Colonic mucosa (tissue), 4 donors: ENCODE data around the gene BHLHE41. TPM values are rescaled to one million over a fixed set of nuclear protein-coding genes. Genes with fewer than 3 reads are reported as not detected.

ENCODE experiments used
- DNase-seq: peaks from one replicate; pipeline ENCODE4 v3.0.0-alpha.2; 2020
- H3K27ac ChIP-seq: fragments of 200-600 bp; one replicate; pipeline ENCODE4 v1.8.0; 2021
- H3K27me3 ChIP-seq: fragments of 200-600 bp; one replicate; pipeline ENCODE4 v1.8.0; 2021
- H3K36me3 ChIP-seq: fragments of 200-600 bp; one replicate; pipeline ENCODE4 v1.8.0; 2021
- H3K4me1 ChIP-seq: fragments of 200-600 bp; one replicate; pipeline ENCODE4 v1.8.0; 2021; ENCODE audit warnings: mild to moderate bottlenecking
- H3K4me3 ChIP-seq: fragments of 200-600 bp; one replicate; pipeline ENCODE4 v1.8.0; 2021
- H3K9ac ChIP-seq, 2 donors: one replicate each; pipeline ENCODE4 v1.7.0; 2013; ENCODE audit warnings: control low read depth in 2 of 2, low read depth in 2 of 2, low read length in 2 of 2
- H3K9me3 ChIP-seq: fragments of 200-600 bp; one replicate; pipeline ENCODE4 v1.8.0; 2021
- CTCF ChIP-seq: fragments of 200-600 bp; IDR thresholded peaks from one replicate; pipeline ENCODE4 v1.8.0; 2022; ENCODE audit warnings: antibody characterized with exemption, mild to moderate bottlenecking
- intact Hi-C: fragments of 100-400 bp; cut with DNase I; formaldehyde crosslinking; loops from one replicate; pipeline ENCODE4 v1.14.1; 2022
- total RNA-seq, 2 donors: library from RNA; stranded (reverse); fragmentation: NEBNext Ultra II Directional in 1 of 2; extraction: Animal tissue kit (Norgen Biotek cat#: 25700) in 1 of 2; gene quantifications; one replicate each; pipeline ENCODE4 v1.2.1, GENCODE V29; 2021
- donor health status: healthy.
- donor health status: DM: no; HTN: no; CAD: no.
- donor health status: DM: no; HTN: no; CAD: no.

Gene BHLHE41
- total RNA-seq, 2 donors from 2014 or later = 13.3 to 31.8 TPM

GRCh38 chr12:26118308-26118707 lies 6.5 kb downstream of the BHLHE41 start:
- no peak overlapping the region for H3K4me3 ChIP-seq
- peaks cover 5% of the 10 kb centered on the region for H3K4me1 ChIP-seq
- no peaks in the 10 kb centered on the region for H3K36me3 ChIP-seq
- no peak overlapping the region for H3K9ac ChIP-seq
- no peaks in the 10 kb centered on the region for H3K9me3 ChIP-seq
- no peaks in the 10 kb centered on the region for H3K27me3 ChIP-seq
- no peak for TF ChIP-seq CTCF
- no peak for DNase-seq
- H3K27ac ChIP-seq = no peak overlapping the region
- intact Hi-C loops = loop anchor here (5.0 kb wide), 1 partner anchor 284 kb away; no protein-coding TSS in a partner anchor

- H3K9me3 ChIP-seq = no peaks in the 10 kb centered on the region
- intact Hi-C loops = loop anchor here (5.0 kb wide), 1 partner anchor 285 kb away; no protein-coding TSS in a partner anchor
- no peak for TF ChIP-seq CTCF
- H3K36me3 ChIP-seq = no peaks in the 10 kb centered on the region
- H3K27ac ChIP-seq = no peak overlapping the region
- peak overlapping the region in 1 of 2 donors; percentile 3 for H3K9ac ChIP-seq
- peaks cover 5% of the 10 kb centered on the region for H3K4me1 ChIP-seq
- no peak overlapping the region for H3K4me3 ChIP-seq
- DNase-seq = no peak
- no peaks in the 10 kb centered on the region for H3K27me3 ChIP-seq
These were observed 7.8 kb downstream of the BHLHE41 start for GRCh38 chr12:26116829-26117715.

- H3K4me3 ChIP-seq = peak overlapping the region; percentile 44
- peak overlapping the region; percentile 84 for H3K27ac ChIP-seq
- peak overlapping the region; percentile 44 to 76 for H3K9ac ChIP-seq
- H3K9me3 ChIP-seq = no peaks in the 10 kb centered on the region
- intact Hi-C loops = loop anchor here (5.0 kb wide), 1 partner anchor 287 kb away; no protein-coding TSS in a partner anchor
- TF ChIP-seq CTCF = no peak
- no peaks in the 10 kb centered on the region for H3K36me3 ChIP-seq
- H3K4me1 ChIP-seq = peaks cover 5% of the 10 kb centered on the region
- DNase-seq = no peak
- H3K27me3 ChIP-seq = no peaks in the 10 kb centered on the region
These were observed 10.0 kb downstream of the BHLHE41 start for GRCh38 chr12:26114720-26115401.

GRCh38 chr12:26113853-26114719 lies 10.8 kb downstream of the BHLHE41 start:
- Histone ChIP-seq H3K27me3 (no peaks in the 10 kb centered on the region), H3K4me1 (peaks cover 5% of the 10 kb centered on the region), H3K36me3 (no peaks in the 10 kb centered on the region), H3K9ac (peak overlapping the region; percentile 76 to 77), H3K9me3 (no peaks in the 10 kb centered on the region), H3K4me3 (peak overlapping the region; percentile 44), H3K27ac (peak overlapping the region; percentile 84)
- intact Hi-C loops = no loop called here
- no peak for TF ChIP-seq CTCF
- peak; percentile 97 for DNase-seq

- Histone ChIP-seq H3K4me1 (peaks cover 5% of the 10 kb centered on the region), H3K9ac (no peak overlapping the region), H3K27me3 (no peaks in the 10 kb centered on the region), H3K27ac (peak overlapping the region; percentile 84), H3K4me3 (no peak overlapping the region), H3K36me3 (no peaks in the 10 kb centered on the region), H3K9me3 (no peaks in the 10 kb centered on the region)
- intact Hi-C loops = no loop called here
- peak; percentile 29 for DNase-seq
- TF ChIP-seq CTCF = no peak
These were observed 11.6 kb downstream of the BHLHE41 start for GRCh38 chr12:26113181-26113654.
